Colonic mucosa (tissue), 4 donors: ENCODE measurements around the gene UNC93B1. TPM values are rescaled to one million over a fixed set of nuclear protein-coding genes. Genes with fewer than 3 reads are reported as not detected.

ENCODE experiments used
- DNase-seq: peaks from one replicate; pipeline ENCODE4 v3.0.0-alpha.2; 2020
- H3K27ac ChIP-seq: fragments of 200-600 bp; one replicate; pipeline ENCODE4 v1.8.0; 2021
- H3K27me3 ChIP-seq: fragments of 200-600 bp; one replicate; pipeline ENCODE4 v1.8.0; 2021
- H3K36me3 ChIP-seq: fragments of 200-600 bp; one replicate; pipeline ENCODE4 v1.8.0; 2021
- H3K4me1 ChIP-seq: fragments of 200-600 bp; one replicate; pipeline ENCODE4 v1.8.0; 2021; ENCODE audit warnings: mild to moderate bottlenecking
- H3K4me3 ChIP-seq: fragments of 200-600 bp; one replicate; pipeline ENCODE4 v1.8.0; 2021
- H3K9ac ChIP-seq, 2 donors: one replicate each; pipeline ENCODE4 v1.7.0; 2013; ENCODE audit warnings: control low read depth in 2 of 2, low read depth in 2 of 2, low read length in 2 of 2
- H3K9me3 ChIP-seq: fragments of 200-600 bp; one replicate; pipeline ENCODE4 v1.8.0; 2021
- intact Hi-C: fragments of 100-400 bp; cut with DNase I; formaldehyde crosslinking; loops from one replicate; pipeline ENCODE4 v1.14.1; 2022
- total RNA-seq, 2 donors: library from RNA; stranded (reverse); fragmentation: NEBNext Ultra II Directional in 1 of 2; extraction: Animal tissue kit (Norgen Biotek cat#: 25700) in 1 of 2; gene quantifications; one replicate each; pipeline ENCODE4 v1.2.1, GENCODE V29; 2021
- TF ChIP-seq, protein P1 (sequence below): fragments of 200-600 bp; IDR thresholded peaks from one replicate; pipeline ENCODE4 v1.8.0; 2022; ENCODE audit warnings: antibody characterized with exemption, mild to moderate bottlenecking
- donor health status: healthy.
- donor health status: DM: no; HTN: no; CAD: no.
- donor health status: DM: no; HTN: no; CAD: no.

Gene UNC93B1
- total RNA-seq, 2 donors from 2014 or later = 46.3 to 55.4 TPM

DNA sequence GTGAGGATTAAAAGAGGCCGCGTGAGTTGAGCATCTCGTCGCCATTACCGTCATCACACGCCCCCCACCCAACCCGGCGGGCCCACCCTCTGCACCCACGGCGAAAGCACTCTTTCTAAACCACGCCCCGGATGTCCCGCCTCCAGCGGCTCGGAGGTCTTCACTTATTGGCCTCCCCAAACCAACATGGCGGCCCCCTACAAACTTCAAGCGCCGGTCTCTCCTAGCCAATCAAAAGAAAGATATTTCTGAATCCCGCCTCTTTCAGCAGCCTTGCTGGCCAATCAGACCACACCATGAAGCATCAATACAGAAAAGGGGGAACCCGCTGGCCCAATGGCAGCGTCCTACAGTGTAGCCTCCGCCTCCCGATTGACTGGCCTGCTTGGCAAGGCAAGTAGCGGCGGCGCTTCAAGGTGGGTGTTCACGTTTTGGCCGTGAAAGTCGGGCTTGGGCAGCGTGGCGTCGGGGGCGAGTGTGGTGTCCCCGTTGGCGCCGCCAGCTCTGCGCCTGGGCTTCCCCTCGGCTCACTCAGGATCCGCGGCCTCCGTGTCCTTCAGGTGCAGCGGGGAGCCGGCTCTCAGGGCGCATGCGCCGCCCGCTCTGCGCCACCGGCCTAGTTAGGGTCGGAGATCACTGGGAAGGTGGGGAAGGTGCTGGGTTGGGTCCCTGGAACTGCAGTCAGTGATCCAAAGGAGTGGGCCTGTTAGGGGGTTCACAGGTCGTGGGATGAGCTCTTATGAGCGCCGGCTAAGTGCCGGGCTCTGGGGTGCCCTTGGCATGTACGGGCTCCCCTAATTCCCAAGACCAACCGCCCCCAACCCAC is 26.6 kb upstream of the UNC93B1 start, which contains the start of gene NDUFS8:
Gene NDUFS8, plus strand, starts transcription at position 364 of the 826 bp plus-strand sequence. CDS start 1,471 bp downstream, outside the sequence.
- H3K4me3 ChIP-seq = peak within 1 kb of the TSS; percentile 82
- TF ChIP-seq, protein P1, sequence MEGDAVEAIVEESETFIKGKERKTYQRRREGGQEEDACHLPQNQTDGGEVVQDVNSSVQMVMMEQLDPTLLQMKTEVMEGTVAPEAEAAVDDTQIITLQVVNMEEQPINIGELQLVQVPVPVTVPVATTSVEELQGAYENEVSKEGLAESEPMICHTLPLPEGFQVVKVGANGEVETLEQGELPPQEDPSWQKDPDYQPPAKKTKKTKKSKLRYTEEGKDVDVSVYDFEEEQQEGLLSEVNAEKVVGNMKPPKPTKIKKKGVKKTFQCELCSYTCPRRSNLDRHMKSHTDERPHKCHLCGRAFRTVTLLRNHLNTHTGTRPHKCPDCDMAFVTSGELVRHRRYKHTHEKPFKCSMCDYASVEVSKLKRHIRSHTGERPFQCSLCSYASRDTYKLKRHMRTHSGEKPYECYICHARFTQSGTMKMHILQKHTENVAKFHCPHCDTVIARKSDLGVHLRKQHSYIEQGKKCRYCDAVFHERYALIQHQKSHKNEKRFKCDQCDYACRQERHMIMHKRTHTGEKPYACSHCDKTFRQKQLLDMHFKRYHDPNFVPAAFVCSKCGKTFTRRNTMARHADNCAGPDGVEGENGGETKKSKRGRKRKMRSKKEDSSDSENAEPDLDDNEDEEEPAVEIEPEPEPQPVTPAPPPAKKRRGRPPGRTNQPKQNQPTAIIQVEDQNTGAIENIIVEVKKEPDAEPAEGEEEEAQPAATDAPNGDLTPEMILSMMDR = no peak
- peak within 1 kb of the TSS; percentile 83 to 98 for H3K9ac ChIP-seq
- intact Hi-C loops = no loop called here
- H3K4me1 ChIP-seq = peaks cover 4% of the 10 kb centered on the region
- H3K9me3 ChIP-seq = no peaks in the 10 kb centered on the region
- peak; percentile 98 for DNase-seq
- no peaks in the 10 kb centered on the region for H3K27me3 ChIP-seq
- peak within 1 kb of the TSS; percentile 75 for H3K27ac ChIP-seq
- no peaks in the 10 kb centered on the region for H3K36me3 ChIP-seq

DNA sequence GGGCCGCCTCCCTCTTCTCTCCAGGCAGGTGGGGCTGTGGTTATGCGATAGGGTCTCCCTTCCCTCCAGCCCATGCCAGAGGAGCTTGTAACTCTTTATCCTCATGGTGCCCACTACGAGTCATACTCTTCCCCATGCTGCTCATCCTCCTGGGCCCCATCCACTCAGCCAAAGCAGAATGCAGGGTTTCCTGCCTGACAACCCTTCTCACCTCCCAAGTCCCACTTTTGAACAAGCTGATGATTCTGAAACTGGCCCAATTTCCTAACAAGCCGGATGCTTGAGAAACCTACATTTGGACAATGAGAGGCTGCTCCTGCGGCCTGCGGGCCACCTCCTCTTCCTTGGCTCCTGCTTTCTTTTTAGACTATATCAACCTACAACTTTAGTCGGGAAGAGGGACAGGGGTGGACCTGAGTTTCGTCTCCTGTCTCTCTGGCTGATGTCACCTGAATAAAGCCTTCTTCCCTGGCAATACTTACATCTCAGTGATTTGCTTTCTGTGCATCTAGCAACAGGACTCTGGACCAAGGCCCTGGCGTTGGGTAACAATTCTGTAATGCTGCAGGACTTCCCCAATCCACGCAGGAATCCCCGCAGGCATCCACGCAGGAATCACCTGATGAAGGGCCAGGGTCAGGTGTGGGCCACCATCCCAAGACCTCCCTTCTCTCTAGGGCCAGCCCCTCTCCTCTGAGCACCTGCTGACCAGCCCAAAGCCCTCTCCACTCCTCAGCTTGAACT is 25.1 kb upstream of the UNC93B1 start:
- TF ChIP-seq, protein P1 = no peak
- peak overlapping the region in 1 of 2 donors; percentile 21 for H3K9ac ChIP-seq
- peaks cover 4% of the 10 kb centered on the region for H3K4me1 ChIP-seq
- H3K4me3 ChIP-seq = no peak overlapping the region
- DNase-seq = no peak
- no peaks in the 10 kb centered on the region for H3K9me3 ChIP-seq
- no peak overlapping the region for H3K27ac ChIP-seq
- no peaks in the 10 kb centered on the region for H3K36me3 ChIP-seq
- intact Hi-C loops = no loop called here
- H3K27me3 ChIP-seq = no peaks in the 10 kb centered on the region

DNA sequence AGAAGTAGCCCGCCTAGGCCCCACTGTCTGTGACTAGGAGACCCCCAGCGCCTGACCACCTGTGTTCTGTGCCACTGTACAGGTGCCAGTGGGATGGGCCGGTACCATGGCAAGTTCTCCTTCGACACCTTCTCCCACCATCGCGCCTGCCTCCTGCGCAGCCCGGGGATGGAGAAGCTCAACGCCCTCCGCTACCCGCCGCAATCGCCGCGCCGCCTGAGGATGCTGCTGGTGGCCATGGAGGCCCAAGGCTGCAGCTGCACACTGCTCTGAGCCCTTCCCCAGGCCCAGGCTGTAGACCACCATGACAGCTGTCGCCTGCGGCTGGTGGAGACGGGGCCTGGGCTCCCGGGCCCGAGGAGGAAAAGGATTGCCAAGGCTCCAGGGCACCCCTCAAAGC is 23.8 kb upstream of the UNC93B1 start:
- H3K4me1 ChIP-seq = peaks cover 4% of the 10 kb centered on the region
- TF ChIP-seq, protein P1 = no peak
- no peaks in the 10 kb centered on the region for H3K9me3 ChIP-seq
- H3K27me3 ChIP-seq = no peaks in the 10 kb centered on the region
- intact Hi-C loops = no loop called here
- H3K27ac ChIP-seq = no peak overlapping the region
- no peak for DNase-seq
- H3K9ac ChIP-seq = no peak overlapping the region
- no peaks in the 10 kb centered on the region for H3K36me3 ChIP-seq
- H3K4me3 ChIP-seq = no peak overlapping the region

DNA sequence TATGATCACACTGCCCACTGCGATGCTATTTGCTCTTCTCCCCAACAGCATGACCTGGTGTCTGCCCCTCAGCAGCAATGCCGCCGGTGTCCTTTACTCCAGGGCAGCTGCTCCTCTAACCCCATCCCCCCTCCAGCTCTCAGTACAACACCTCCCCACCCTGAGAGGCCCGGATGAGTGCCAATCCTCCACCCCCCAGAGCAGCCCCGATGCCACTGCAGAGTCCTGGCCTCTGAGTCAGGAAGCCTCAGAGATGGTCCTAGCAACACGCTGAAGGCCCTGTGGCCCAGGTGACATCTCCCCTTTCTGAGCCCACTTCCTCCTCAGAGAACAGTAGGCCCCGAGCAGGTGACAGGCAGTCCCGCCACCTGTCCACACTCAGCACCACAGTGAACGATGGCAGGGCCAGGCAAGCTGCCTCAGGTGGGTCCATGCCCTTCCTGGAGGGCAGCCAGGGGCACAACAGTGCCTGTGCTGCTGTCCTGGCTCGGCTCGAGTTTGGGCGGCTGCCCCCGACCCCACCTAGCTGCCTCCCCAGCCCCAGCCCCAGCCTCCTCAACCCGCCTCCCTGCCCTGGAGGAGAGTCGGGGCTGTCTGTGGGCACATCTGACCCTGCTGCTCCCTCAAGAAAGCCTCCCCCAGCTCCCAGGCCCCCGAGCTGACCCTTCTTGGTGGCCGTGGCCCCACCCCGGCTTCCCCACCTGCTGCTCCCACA is 22.7 kb upstream of the UNC93B1 start:
- no peak overlapping the region for H3K27ac ChIP-seq
- H3K9ac ChIP-seq = no peak overlapping the region
- no peaks in the 10 kb centered on the region for H3K9me3 ChIP-seq
- no peak overlapping the region for H3K4me3 ChIP-seq
- TF ChIP-seq, protein P1 = no peak
- peaks cover 1% of the 10 kb centered on the region for H3K4me1 ChIP-seq
- no peaks in the 10 kb centered on the region for H3K27me3 ChIP-seq
- H3K36me3 ChIP-seq = no peaks in the 10 kb centered on the region
- intact Hi-C loops = no loop called here
- no peak for DNase-seq

DNA sequence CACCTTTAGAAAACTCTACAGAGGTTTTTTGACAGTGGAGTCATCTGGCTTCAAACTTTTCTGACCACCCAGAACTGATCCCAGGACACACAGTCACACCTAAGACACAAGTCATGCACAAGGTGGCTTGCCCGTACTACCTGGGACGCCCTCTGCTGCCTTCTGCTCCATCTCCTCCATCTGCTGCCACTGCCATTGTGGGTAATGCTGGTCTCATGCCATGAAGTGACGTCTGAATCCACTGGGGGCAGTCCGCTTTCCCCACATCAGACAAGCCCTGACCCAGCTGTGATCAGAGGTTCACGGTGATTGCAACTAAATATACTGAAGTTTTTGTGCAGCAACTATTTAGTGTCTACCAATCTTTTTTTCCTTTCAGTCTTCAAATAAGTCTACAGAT is 21.1 kb upstream of the UNC93B1 start:
- no peaks in the 10 kb centered on the region for H3K9me3 ChIP-seq
- H3K9ac ChIP-seq = no peak overlapping the region
- DNase-seq = no peak
- H3K27ac ChIP-seq = no peak overlapping the region
- intact Hi-C loops = no loop called here
- no peaks in the 10 kb centered on the region for H3K36me3 ChIP-seq
- TF ChIP-seq, protein P1 = no peak
- no peak overlapping the region for H3K4me3 ChIP-seq
- no peaks in the 10 kb centered on the region for H3K4me1 ChIP-seq
- no peaks in the 10 kb centered on the region for H3K27me3 ChIP-seq
